GM19351 (cell line): ENCODE data around the gene CD200.

Experiments
- ATAC-seq: cut with Tn5 transposase; IDR thresholded peaks from one replicate; pipeline ENCODE4 v1.9.1; 2021; ENCODE audit warnings: mild to moderate bottlenecking, moderate library complexity; ENCODE audit not compliant: unreplicated experiment

Gene CD200

GRCh38 chr3:112333002-112333380 lies at the start of gene CD200:
TSS of gene CD200 (plus strand) at chr3:112333156. CDS start at chr3:112333213, 57 bp downstream.
- ATAC-seq: peak; percentile 75

- ATAC-seq: no peak
Measured at GRCh38 chr3:112289011-112289410, 43.9 kb upstream of the CD200 start.

GRCh38 chr3:112293368-112294321 lies 39.3 kb upstream of the CD200 start, which contains the start of gene SLC9C1:
TSS of gene SLC9C1 (minus strand) at chr3:112294216. CDS start at chr3:112286791, 7,425 bp downstream.
- peak; percentile 48 for ATAC-seq

GRCh38 chr3:112297714-112298113 lies 35.2 kb upstream of the CD200 start:
- ATAC-seq: no peak

GRCh38 chr3:112298781-112299180 lies 34.2 kb upstream of the CD200 start:
- ATAC-seq: no peak

- no peak for ATAC-seq
Measured at GRCh38 chr3:112302150-112302830, 30.7 kb upstream of the CD200 start.

GRCh38 chr3:112302881-112303763 lies 29.8 kb upstream of the CD200 start:
- no peak for ATAC-seq

GRCh38 chr3:112303764-112304325 lies 29.1 kb upstream of the CD200 start:
- no peak for ATAC-seq

- no peak for ATAC-seq
Measured at GRCh38 chr3:112304611-112305010, 28.3 kb upstream of the CD200 start.

- ATAC-seq: no peak
Measured at GRCh38 chr3:112306825-112307224, 26.1 kb upstream of the CD200 start.

- no peak for ATAC-seq
Measured at GRCh38 chr3:112307557-112307956, 25.4 kb upstream of the CD200 start.

- no peak for ATAC-seq
Measured at GRCh38 chr3:112308151-112308911, 24.6 kb upstream of the CD200 start.

- ATAC-seq: no peak
Measured at GRCh38 chr3:112314649-112315048, 18.3 kb upstream of the CD200 start.

GRCh38 chr3:112315791-112316190 lies 17.2 kb upstream of the CD200 start:
- ATAC-seq: no peak

GRCh38 chr3:112319516-112320276 lies 13.3 kb upstream of the CD200 start:
- ATAC-seq: no peak

- ATAC-seq: no peak
Measured at GRCh38 chr3:112320691-112321090, 12.3 kb upstream of the CD200 start.

GRCh38 chr3:112321867-112322652 lies 10.9 kb upstream of the CD200 start:
- no peak for ATAC-seq

- peak; percentile 97 for ATAC-seq
Measured at GRCh38 chr3:112327371-112327951, 5.5 kb upstream of the CD200 start.
